WTC11 (cell line): ENCODE data around the gene DIDO1. TPM values are rescaled to one million over a fixed set of nuclear protein-coding genes. Genes with fewer than 3 reads are reported as not detected.

ENCODE experiments used
- ATAC-seq: fragments of 200-7000 bp; cut with Tn5 transposase; 2 replicates; pipeline ENCODE4 v1.10.0; 2021; ENCODE audit warnings: mild to moderate bottlenecking, moderate library complexity
- CTCF ChIA-PET: fragments of 300-600 bp; sonication (Branson Sonifier 250); formaldehyde crosslinking; loops from one replicate; lab custom pipeline; 2021; ENCODE audit warnings: antibody characterized with exemption; lab: Charles Lee
- POLR2A ChIA-PET: fragments of 350-600 bp; sonication (Branson Sonifier 250); formaldehyde crosslinking; loops from one replicate; lab custom pipeline; 2021; ENCODE audit warnings: antibody characterized with exemption; lab: Charles Lee
- DNase-seq: peaks from one replicate; pipeline ENCODE4 v3.0.0; 2021; ENCODE audit warnings: low spot score
- H3K27ac Mint-ChIP-seq: 2 replicates; pipeline ENCODE4 v1.8.0; 2021; ENCODE audit warnings: mixed read lengths
- H3K27me3 Mint-ChIP-seq: 2 replicates; pipeline ENCODE4 v1.8.0; 2021; ENCODE audit warnings: low read depth, mild to moderate bottlenecking, moderate library complexity, mixed read lengths
- H3K36me3 Mint-ChIP-seq: 2 replicates; pipeline ENCODE4 v1.8.0; 2021; ENCODE audit warnings: mixed read lengths
- H3K4me1 Mint-ChIP-seq: 2 replicates; pipeline ENCODE4 v1.8.0; 2022; ENCODE audit warnings: mixed read lengths
- H3K4me3 Mint-ChIP-seq: 2 replicates; pipeline ENCODE4 v1.8.0; 2021; ENCODE audit warnings: mild to moderate bottlenecking, moderate library complexity, mixed read lengths
- H3K9me3 Mint-ChIP-seq: 2 replicates; pipeline ENCODE4 v1.8.0; 2021; ENCODE audit warnings: mixed read lengths
- AFF4 ChIP-seq: sonication (generic); formaldehyde crosslinking; IDR thresholded peaks from 2 replicates; pipeline ENCODE4 v1.8.1; 2023; ENCODE audit warnings: mild to moderate bottlenecking, missing genetic modification reagents, borderline replicate concordance
- ATF2 ChIP-seq: sonication (generic); formaldehyde crosslinking; IDR thresholded peaks from 2 replicates; pipeline ENCODE4 v1.8.1; 2022; ENCODE audit warnings: low read depth, missing genetic modification reagents, borderline replicate concordance
- CREM ChIP-seq: sonication (generic); formaldehyde crosslinking; IDR thresholded peaks from 2 replicates; pipeline ENCODE4 v1.8.1; 2022; ENCODE audit warnings: mild to moderate bottlenecking, missing genetic modification reagents, moderate library complexity
- CTCF ChIP-seq: fragments of 200-600 bp; IDR thresholded peaks from 2 replicates; pipeline ENCODE4 v1.8.0; 2022; ENCODE audit warnings: antibody characterized with exemption
- ELF4 ChIP-seq: sonication (generic); formaldehyde crosslinking; IDR thresholded peaks from 2 replicates; pipeline ENCODE4 v1.8.1; 2022; ENCODE audit warnings: low read depth, mild to moderate bottlenecking, moderate library complexity, missing genetic modification reagents
- GABPB1 ChIP-seq: sonication (generic); formaldehyde crosslinking; IDR thresholded peaks from 2 replicates; pipeline ENCODE4 v1.8.1; 2023; ENCODE audit warnings: mild to moderate bottlenecking, missing genetic modification reagents
- GRHL2 ChIP-seq: fragments of 250-450 bp; sonication (Bioruptor Pico); IDR thresholded peaks from 2 replicates; pipeline ENCODE4 v1.8.0; 2022; ENCODE audit warnings: mild to moderate bottlenecking, moderate library complexity; ENCODE audit not compliant: insufficient replicate concordance, severe bottlenecking
- IRF2 ChIP-seq: sonication (generic); formaldehyde crosslinking; IDR thresholded peaks from 2 replicates; pipeline ENCODE4 v1.8.0; 2022; ENCODE audit warnings: low read depth, missing genetic modification reagents, borderline replicate concordance
- MYBL2 ChIP-seq: sonication (generic); formaldehyde crosslinking; IDR thresholded peaks from 2 replicates; pipeline ENCODE4 v1.8.1; 2023; ENCODE audit warnings: mild to moderate bottlenecking, moderate library complexity, missing genetic modification reagents
- NFATC4 ChIP-seq: fragments of 250-450 bp; sonication (Bioruptor Pico); IDR thresholded peaks from 2 replicates; pipeline ENCODE4 v1.9.0; 2021; ENCODE audit warnings: mild to moderate bottlenecking
- NFYB ChIP-seq: sonication (generic); formaldehyde crosslinking; conservative IDR thresholded peaks from 2 replicates; pipeline ENCODE4 v1.8.0; 2022; ENCODE audit warnings: low read depth, missing genetic modification reagents
- NR3C1 ChIP-seq: sonication (generic); formaldehyde crosslinking; conservative IDR thresholded peaks from 2 replicates; pipeline ENCODE4 v1.8.1; 2023; ENCODE audit warnings: low read depth, mild to moderate bottlenecking, missing genetic modification reagents
- RORB ChIP-seq: fragments of 250-450 bp; sonication (Bioruptor Pico); IDR thresholded peaks from 2 replicates; pipeline ENCODE4 v1.9.0; 2021; ENCODE audit warnings: mild to moderate bottlenecking
- ZBTB21 ChIP-seq: sonication (generic); formaldehyde crosslinking; IDR thresholded peaks from 2 replicates; pipeline ENCODE4 v1.8.1; 2023; ENCODE audit warnings: mild to moderate bottlenecking, missing genetic modification reagents, borderline replicate concordance
- ZBTB43 ChIP-seq: sonication (generic); formaldehyde crosslinking; IDR thresholded peaks from 2 replicates; pipeline ENCODE4 v1.8.1; 2023; ENCODE audit warnings: mild to moderate bottlenecking, missing genetic modification reagents
- ZNF232 ChIP-seq: sonication (generic); formaldehyde crosslinking; IDR thresholded peaks from 2 replicates; pipeline ENCODE4 v1.8.0; 2022; ENCODE audit warnings: mild to moderate bottlenecking, missing genetic modification reagents
- ZNF512 ChIP-seq: sonication (generic); formaldehyde crosslinking; IDR thresholded peaks from 2 replicates; pipeline ENCODE4 v1.8.1; 2022; ENCODE audit warnings: missing genetic modification reagents, borderline replicate concordance
- total RNA-seq: library from RNA; stranded (reverse); gene quantifications from 3 replicates; pipeline ENCODE4 v1.2.3, GENCODE V29; 2021
- TF ChIP-seq, protein P1 (sequence below): sonication (generic); formaldehyde crosslinking; IDR thresholded peaks from 2 replicates; pipeline ENCODE4 v1.8.1; 2022; ENCODE audit warnings: low read depth, mild to moderate bottlenecking, moderate library complexity, missing genetic modification reagents, borderline replicate concordance
- TF ChIP-seq, protein P2 (sequence below): sonication (generic); formaldehyde crosslinking; IDR thresholded peaks from 2 replicates; pipeline ENCODE4 v1.8.0; 2023; ENCODE audit warnings: mild to moderate bottlenecking, missing genetic modification reagents

Gene DIDO1
- total RNA-seq, 1 experiment from 2014 or later = 87.3 TPM

- TF ChIP-seq AFF4 (CRISPR knock-in tag) = no peak
- TF ChIP-seq NFYB (CRISPR knock-in tag) = no peak
- TF ChIP-seq, protein P1, sequence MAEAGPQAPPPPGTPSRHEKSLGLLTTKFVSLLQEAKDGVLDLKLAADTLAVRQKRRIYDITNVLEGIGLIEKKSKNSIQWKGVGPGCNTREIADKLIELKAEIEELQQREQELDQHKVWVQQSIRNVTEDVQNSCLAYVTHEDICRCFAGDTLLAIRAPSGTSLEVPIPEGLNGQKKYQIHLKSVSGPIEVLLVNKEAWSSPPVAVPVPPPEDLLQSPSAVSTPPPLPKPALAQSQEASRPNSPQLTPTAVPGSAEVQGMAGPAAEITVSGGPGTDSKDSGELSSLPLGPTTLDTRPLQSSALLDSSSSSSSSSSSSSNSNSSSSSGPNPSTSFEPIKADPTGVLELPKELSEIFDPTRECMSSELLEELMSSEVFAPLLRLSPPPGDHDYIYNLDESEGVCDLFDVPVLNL (CRISPR knock-in tag) = no peak
- no peak for TF ChIP-seq CTCF
- peak; percentile 71 for TF ChIP-seq GABPB1 (CRISPR knock-in tag)
- TF ChIP-seq ATF2 (CRISPR knock-in tag) = no peak
- no peak for TF ChIP-seq ZBTB43
- TF ChIP-seq RORB (CRISPR knock-in tag) = no peak
- 0 out of 2 replicates have a peak, but pooled peaks have one; percentile 19 for TF ChIP-seq ZBTB21
- TF ChIP-seq NR3C1 (CRISPR knock-in tag) = no peak
- TF ChIP-seq ELF4 (CRISPR knock-in tag) = no peak
These were observed 26.2 kb upstream of the DIDO1 start, which contains the start of gene SLC17A9 (continued) for GRCh38 chr20:62952373-62952967.

DNA sequence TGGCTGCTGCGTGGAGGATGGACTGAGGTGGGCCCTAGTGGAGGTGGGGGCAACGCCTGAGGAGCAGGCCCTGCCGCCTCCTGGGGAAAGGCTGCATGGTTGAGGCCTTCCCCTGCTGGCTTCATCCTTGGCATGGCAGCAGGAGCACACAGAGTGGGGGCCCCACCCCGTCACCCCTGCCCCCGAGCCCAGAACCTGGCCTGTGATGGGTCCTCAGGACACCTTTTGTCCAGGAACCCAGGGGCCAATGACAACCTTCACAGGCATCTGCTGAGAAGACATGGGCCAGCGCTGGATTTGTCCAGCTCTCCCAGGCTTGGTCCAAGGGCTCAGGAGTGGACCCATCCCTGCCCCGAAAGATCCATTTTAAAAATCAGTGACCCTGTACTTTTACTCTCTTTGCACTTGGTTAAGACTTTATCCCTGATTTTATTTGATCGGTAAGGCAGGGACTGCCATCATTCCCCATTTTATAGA is 25.6 kb upstream of the DIDO1 start:
- ATAC-seq = no peak
- peak overlapping the region; percentile 59 for H3K4me3 Mint-ChIP-seq
- no peaks in the 10 kb centered on the region for H3K27me3 Mint-ChIP-seq
- TF ChIP-seq IRF2 (CRISPR knock-in tag) = no peak
- TF ChIP-seq, protein P2, sequence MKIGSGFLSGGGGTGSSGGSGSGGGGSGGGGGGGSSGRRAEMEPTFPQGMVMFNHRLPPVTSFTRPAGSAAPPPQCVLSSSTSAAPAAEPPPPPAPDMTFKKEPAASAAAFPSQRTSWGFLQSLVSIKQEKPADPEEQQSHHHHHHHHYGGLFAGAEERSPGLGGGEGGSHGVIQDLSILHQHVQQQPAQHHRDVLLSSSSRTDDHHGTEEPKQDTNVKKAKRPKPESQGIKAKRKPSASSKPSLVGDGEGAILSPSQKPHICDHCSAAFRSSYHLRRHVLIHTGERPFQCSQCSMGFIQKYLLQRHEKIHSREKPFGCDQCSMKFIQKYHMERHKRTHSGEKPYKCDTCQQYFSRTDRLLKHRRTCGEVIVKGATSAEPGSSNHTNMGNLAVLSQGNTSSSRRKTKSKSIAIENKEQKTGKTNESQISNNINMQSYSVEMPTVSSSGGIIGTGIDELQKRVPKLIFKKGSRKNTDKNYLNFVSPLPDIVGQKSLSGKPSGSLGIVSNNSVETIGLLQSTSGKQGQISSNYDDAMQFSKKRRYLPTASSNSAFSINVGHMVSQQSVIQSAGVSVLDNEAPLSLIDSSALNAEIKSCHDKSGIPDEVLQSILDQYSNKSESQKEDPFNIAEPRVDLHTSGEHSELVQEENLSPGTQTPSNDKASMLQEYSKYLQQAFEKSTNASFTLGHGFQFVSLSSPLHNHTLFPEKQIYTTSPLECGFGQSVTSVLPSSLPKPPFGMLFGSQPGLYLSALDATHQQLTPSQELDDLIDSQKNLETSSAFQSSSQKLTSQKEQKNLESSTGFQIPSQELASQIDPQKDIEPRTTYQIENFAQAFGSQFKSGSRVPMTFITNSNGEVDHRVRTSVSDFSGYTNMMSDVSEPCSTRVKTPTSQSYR (CRISPR knock-in tag) = no peak
- no peak for TF ChIP-seq CREM (CRISPR knock-in tag)
- TF ChIP-seq ZNF512 (CRISPR knock-in tag) = no peak
- no peak for TF ChIP-seq ZNF232
- no peak for TF ChIP-seq MYBL2
- TF ChIP-seq ELF4 (CRISPR knock-in tag) = no peak
- TF ChIP-seq ZBTB43 = no peak
- TF ChIP-seq GRHL2 (CRISPR knock-in tag) = no peak
- no peak for TF ChIP-seq NFATC4 (CRISPR knock-in tag)

More for the DNA sequence above, 25.6 kb upstream of the DIDO1 start:
- peaks cover 35% of the 10 kb centered on the region for H3K36me3 Mint-ChIP-seq
- CTCF ChIA-PET = no interaction called here
- H3K27ac Mint-ChIP-seq = peak overlapping the region; percentile 80
- H3K9me3 Mint-ChIP-seq = no peaks in the 10 kb centered on the region
- peaks cover 17% of the 10 kb centered on the region for H3K4me1 Mint-ChIP-seq
- no peak for DNase-seq
- POLR2A ChIA-PET = no interaction called here
